HG02840 (cell line): ENCODE data around the gene LINGO3.
"Not testable (repeated sequence)": the region's sequence is repeated elsewhere in the genome, so short reads cannot be mapped to it uniquely, and the experiment has no call there.

Experiments
- ATAC-seq: cut with Tn5 transposase; IDR thresholded peaks from one replicate; pipeline ENCODE4 v1.9.1; 2021; ENCODE audit warnings: mild to moderate bottlenecking, moderate library complexity, moderate number of reproducible peaks; ENCODE audit not compliant: unreplicated experiment, low FRiP score

The LINGO3 gene

GRCh38 chr19:2283835-2284507 is 24.0 kb downstream of the LINGO3 start:
- ATAC-seq, result no peak

DNA sequence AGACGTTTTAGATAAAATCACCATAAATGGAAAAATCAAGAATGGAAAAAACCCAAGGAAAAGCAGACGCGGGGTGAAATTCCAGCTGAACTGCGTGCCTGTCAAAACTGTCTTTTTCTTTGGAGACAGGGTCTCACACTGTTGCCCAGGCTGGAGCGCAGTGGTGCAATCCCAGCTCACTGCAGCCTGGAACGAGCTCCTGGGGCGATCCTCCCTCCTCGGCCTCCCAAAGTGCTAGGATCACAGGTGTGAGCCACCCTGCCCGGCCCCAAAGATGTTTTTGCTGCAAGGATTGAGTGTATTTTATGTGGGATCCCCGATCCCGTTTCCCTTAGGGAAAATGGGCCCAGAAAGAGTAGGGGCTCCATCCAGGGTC is 25.1 kb downstream of the LINGO3 start:
- no peak for ATAC-seq

DNA sequence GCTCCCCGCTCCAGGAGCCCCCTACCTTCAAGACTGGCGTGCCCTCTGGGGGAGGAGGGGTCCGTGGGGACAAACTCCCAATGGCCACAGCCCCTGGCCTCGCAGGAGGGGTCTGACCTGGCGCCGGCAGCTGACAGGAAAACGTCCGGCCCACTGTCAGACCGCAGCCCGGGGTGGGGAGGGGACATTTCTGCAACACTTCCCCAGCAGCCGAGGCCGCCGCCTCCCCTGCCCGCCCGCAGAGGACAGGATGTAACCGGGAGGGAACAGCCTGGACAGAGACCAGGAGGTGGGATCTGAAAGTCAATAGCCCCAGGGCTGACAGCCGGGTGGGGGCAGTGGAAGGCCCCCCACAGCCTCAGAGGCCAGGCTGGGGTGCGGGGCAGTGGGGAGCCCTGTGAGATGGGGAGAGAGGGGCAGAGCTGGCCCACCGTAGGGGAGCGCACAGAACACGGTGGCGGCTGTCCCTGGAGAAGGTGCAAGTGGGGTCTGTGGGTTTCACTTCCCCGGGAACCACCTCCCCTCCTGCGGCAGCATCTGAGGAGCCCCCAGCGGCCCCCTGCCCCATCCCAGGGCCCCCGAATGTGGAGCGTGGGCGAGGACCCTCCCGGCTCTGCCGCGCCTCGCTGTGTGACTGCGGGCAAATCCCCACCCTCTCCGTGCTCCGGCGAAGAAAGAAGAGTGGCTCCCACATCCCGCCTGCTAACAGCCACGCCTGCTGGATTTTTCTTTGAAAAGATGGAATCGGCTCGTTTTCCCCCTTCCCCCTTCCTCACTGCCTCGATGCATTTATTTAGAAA is 25.7 kb downstream of the LINGO3 start, which contains the start of gene PEAK3:
TSS of gene PEAK3 (minus strand) at position 114 of the 800 bp plus-strand sequence. CDS start 1,244 bp downstream, outside the sequence.
- no peak for ATAC-seq

DNA sequence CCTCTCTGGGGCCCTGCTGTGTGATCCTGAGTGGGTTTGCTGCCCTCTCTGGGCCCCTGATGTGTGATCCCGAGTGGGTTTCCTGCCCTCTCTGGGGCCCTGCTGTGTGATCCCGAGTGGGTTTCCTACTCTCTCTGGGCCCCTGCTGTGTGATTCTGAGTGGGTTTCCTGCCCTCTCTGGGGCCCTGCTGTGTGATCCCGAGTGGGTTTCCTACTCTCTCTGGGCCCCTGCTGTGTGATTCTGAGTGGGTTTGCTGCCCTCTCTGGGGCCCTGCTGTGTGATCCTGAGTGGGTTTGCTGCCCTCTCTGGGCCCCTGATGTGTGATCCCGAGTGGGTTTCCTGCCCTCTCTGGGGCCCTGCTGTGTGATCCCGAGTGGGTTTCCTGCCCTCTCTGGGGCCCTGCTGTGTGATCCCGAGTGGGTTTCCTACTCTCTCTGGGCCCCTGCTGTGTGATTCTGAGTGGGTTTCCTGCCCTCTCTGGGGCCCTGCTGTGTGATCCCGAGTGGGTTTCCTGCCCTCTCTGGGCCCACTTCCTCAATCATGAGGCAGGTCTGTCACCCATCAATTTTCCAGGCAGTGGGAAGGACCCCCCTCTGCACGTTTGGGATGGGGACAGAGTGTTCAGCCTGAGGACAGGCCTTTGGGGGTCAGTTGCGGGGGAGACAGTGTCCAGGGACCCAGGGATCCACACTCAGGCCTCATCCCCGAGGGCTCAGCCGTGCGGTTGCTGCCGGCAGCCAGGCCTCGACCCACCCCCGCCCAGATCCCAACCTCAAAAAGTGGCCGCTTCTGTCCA is 26.5 kb downstream of the LINGO3 start:
- not testable (repeated sequence) for ATAC-seq

- ATAC-seq, result no peak
Observed at GRCh38 chr19:2280633-2281264, 27.2 kb downstream of the LINGO3 start.

GRCh38 chr19:2278459-2279158 is 29.3 kb downstream of the LINGO3 start:
- ATAC-seq, result no peak

DNA sequence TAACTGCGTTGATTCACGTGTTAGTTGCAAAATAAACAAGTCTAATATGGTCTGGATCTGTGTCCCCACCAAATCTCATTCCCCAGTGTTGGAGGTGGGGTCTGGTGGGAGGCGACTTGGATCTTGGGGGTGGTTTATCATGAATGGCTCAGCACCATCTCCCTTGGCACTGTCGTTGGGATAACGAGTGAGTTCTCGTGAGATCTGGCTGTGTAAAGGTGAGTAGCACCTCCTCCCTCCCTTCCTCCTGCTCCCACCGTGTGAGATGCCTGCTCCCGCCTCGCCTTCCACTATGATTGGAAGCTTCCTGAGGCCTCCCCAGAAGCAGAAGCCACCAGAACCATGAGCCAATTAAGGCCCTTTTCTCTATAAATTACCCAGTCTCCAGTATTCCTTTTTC is 30.8 kb downstream of the LINGO3 start:
- ATAC-seq, result no peak

DNA sequence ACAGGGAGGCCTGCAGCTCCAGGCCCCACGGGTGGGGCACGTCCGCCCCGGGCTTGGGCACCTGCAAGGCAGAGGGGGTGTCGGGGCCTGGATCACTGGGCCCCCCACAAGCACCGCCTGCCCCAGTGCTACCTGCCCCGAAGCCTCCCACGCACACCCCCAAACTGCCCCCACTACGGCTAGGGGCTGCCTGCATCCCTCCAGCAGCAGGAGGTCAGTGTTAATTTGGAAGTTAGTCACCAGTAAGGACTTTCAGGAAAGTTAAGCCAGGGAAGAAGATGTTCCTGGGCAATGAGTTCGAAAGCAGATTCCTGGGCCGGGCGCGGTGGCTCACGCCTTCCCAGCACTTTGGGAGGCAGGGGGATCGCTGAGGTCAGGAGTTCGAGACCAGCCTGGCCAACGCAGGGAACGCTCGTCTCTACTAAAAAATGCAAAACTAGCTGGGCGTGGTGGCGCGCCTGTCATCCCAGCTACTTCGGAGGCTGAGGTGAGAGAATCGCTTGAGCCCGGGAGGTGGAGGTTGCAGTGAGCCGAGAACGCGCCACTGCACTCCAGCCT is 31.4 kb downstream of the LINGO3 start:
- ATAC-seq, result no peak

- ATAC-seq, result no peak
Observed at GRCh38 chr19:2275588-2276428, 32.1 kb downstream of the LINGO3 start.

- no peak for ATAC-seq
Observed at GRCh38 chr19:2274931-2275535, 32.9 kb downstream of the LINGO3 start.

GRCh38 chr19:2274185-2274711 is 33.7 kb downstream of the LINGO3 start:
- no peak for ATAC-seq

DNA sequence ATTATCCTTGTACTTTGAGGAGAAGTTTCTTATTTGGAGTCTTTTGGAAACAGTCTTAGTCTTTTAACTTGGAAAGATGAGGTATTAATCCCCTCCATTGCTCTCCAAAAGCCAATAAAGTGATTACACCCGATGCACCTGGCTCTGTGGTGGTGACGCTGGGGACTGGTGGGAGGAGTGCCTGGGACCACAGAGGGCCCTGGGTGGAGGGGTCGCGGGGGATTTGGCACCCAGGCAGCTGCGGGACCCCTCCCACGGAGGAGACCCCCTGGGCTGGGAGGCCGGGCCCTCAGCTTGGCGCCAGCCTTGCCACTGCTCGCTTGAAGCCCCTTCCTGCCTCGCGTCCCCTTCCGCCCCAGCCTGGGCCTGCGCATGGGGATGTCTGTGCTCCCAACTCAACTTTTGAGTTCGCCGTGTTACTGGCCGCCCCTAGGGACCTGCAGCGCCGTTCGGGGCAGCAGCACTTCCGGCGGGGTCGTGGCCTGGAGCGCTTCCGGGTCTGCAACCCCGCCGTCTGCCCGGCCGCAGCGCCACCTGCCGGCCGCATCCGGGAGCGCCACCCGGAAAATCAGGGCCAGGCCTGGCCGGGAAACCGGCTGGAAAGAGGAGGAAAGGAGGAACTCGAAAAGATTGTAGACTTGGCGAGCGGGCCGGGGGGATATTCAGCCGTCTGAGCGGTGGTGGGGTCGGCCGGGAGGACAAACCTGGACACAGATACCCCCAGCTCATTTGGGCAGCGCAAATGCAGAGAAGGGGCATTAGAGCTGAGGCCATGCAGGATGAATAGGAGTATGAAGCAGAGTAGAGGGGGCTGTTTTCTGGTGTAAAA is 34.4 kb downstream of the LINGO3 start:
- ATAC-seq, result no peak

DNA sequence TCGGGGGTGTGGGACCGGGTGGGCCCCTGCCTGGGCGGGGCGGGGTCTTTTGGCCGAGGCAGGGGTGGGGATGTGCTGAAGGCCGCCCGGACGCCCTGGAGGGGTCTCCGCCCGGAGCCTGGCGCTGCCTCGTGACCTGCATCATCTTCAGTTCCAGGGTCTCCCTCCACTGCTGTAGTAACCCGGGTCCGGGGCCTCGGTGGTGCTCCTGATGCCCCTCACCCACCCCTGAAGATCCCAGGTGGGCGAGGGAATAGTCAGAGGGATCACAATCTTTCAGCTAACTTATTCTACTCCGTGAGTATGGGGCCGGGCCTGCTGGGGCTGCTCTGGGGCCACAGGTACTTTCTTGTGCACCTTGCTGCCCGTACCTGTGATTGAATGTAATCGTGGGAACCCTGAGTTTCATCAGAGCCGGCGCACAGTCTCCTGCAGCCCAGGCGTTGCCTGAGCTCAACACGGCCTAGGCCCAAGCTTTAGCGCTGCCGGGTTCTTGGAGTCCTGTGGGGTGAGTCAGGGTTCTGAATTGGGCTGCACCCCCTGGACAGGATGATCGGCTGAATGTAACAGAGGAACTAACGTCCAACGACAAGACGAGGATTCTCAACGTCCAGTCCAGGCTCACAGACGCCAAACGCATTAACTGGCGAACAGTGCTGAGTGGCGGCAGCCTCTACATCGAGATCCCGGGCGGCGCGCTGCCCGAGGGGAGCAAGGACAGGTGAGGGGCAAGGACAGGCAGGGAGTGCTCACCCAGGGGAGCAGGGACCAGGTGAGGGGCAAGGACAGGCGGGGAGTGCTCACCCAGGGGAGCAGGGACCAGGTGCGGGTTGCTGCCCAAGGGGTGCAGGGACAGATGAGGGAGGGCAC is 36.5 kb downstream of the LINGO3 start:
- ATAC-seq, result no peak

GRCh38 chr19:2270423-2271233 is 37.3 kb downstream of the LINGO3 start:
- no peak for ATAC-seq

- ATAC-seq, result no peak
Observed at GRCh38 chr19:2270157-2270422, 37.9 kb downstream of the LINGO3 start.
